OCI-LY3 (cell line): ENCODE measurements around the gene ENPEP.
"Not testable (repeated sequence)": the region's sequence is repeated elsewhere in the genome, so short reads cannot be mapped to it uniquely, and the experiment has no call there.

Experiments
- CTCF ChIP-seq: fragments of 200-600, 300-600 bp; sonication (generic); IDR thresholded peaks from 2 replicates; pipeline ENCODE4 v1.5.1; 2014; ENCODE audit warnings: antibody characterized with exemption, low read length, low read depth
- EZH2phosphoT487 ChIP-seq: fragments of 200-600 bp; shearing (Covaris generic); IDR thresholded peaks from 2 replicates; pipeline ENCODE4 v1.6.1; 2018; ENCODE audit warnings: antibody characterized with exemption, mixed run types, low read depth

DNA sequence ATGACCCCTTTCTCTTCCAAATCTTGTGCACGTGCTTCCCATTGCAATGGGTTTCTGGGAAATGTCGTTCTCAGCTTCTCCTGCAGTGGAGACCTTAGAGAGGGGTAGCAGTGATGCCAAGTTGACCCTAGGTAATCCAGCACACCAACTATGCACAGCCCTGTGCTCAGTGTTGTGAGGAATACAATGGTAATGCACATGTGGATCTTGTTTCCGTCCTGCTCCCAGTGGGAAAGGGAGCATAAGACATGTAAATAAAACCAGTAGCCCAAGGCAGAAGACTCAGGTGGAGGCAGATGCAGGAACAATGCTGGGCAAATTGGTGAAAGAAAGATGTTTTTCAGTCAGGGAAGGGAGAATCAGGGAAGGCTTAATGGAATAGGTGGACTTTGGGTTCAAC is 38.7 kb upstream of the ENPEP start:
- TF ChIP-seq CTCF, EZH2phosphoT487: not testable (repeated sequence)
